HepG2 (cell line): Measurements from ENCODE around the gene SDHD. TPM values are rescaled to one million over a fixed set of nuclear protein-coding genes. Genes with fewer than 3 reads are reported as not detected.
A peak's percentile ranks its signal among the peaks of the same experiment; 100 is the strongest.

Experiments
- ATM ChIP-seq: fragments of 450-650 bp; IDR thresholded peaks from 2 replicates; pipeline ENCODE4 v1.7.1; 2017; ENCODE audit warnings: mild to moderate bottlenecking, borderline replicate concordance
- CCAR2 ChIP-seq: fragments of 200-400 bp; formaldehyde crosslinking; optimal IDR thresholded peaks from 2 replicates; pipeline ENCODE3; 2018; ENCODE audit warnings: low read depth, mild to moderate bottlenecking, low read length, moderate library complexity
- FUBP1 ChIP-seq: sonication (generic); formaldehyde crosslinking; IDR thresholded peaks from 2 replicates; pipeline ENCODE4 v1.5.1; 2020; ENCODE audit warnings: missing genetic modification reagents, mild to moderate bottlenecking, borderline replicate concordance
- GLI4 ChIP-seq: sonication (generic); formaldehyde crosslinking; IDR thresholded peaks from 2 replicates; pipeline ENCODE4 v1.5.1; 2020; ENCODE audit warnings: missing genetic modification reagents, mild to moderate bottlenecking, moderate library complexity, borderline replicate concordance
- LCORL ChIP-seq, 2 experiments: fragments of 450-650 bp in 1 of 2; sonication (generic) in 1 of 2; formaldehyde crosslinking in 1 of 2; IDR thresholded peaks; 2 replicates each; pipeline versions ENCODE4 v1.5.0 to v1.6.1; 2017 to 2020; ENCODE audit warnings: antibody characterized with exemption in 1 of 2, missing genetic modification reagents in 1 of 2
- MBD4 ChIP-seq: IDR thresholded peaks from 2 replicates; pipeline ENCODE4 v1.6.1; 2012; ENCODE audit warnings: low read length, inconsistent platforms, borderline replicate concordance
- NCOR1 ChIP-seq: fragments of 200-600 bp; sonication (generic); IDR thresholded peaks from 2 replicates; pipeline ENCODE4 v1.7.0; 2017; ENCODE audit warnings: antibody characterized with exemption, low read length, borderline replicate concordance
- NR2F6 ChIP-seq, 2 experiments: IDR thresholded peaks; 2 replicates each; pipeline ENCODE4 v1.6.1; 2016; ENCODE audit warnings: antibody characterized with exemption in 1 of 2, mild to moderate bottlenecking in 1 of 2
- RXRA ChIP-seq: sonication (generic); formaldehyde crosslinking; IDR thresholded peaks from 2 replicates; pipeline ENCODE4 v1.5.1; 2020; ENCODE audit warnings: missing genetic modification reagents
- SALL2 ChIP-seq: sonication (generic); formaldehyde crosslinking; IDR thresholded peaks from 2 replicates; pipeline ENCODE4 v1.8.1; 2023; ENCODE audit warnings: mild to moderate bottlenecking, missing genetic modification reagents, inconsistent platforms
- SMYD3 ChIP-seq: sonication (generic); formaldehyde crosslinking; IDR thresholded peaks from 2 replicates; pipeline ENCODE4 v1.8.1; 2023; ENCODE audit warnings: mild to moderate bottlenecking, missing genetic modification reagents
- SSRP1 ChIP-seq: IDR thresholded peaks from 2 replicates; pipeline ENCODE4 v1.6.1; 2016; ENCODE audit warnings: control low read depth
- TBX3 ChIP-seq: fragments of 450-650 bp; IDR thresholded peaks from 2 replicates; pipeline ENCODE4 v1.6.1; 2017; ENCODE audit warnings: antibody characterized with exemption, mild to moderate bottlenecking, inconsistent platforms, borderline replicate concordance
- ZBED4 ChIP-seq: sonication (generic); formaldehyde crosslinking; IDR thresholded peaks from 2 replicates; pipeline ENCODE4 v1.4.0; 2020; ENCODE audit warnings: missing genetic modification reagents, borderline replicate concordance
- ZNF136 ChIP-seq: sonication (generic); formaldehyde crosslinking; IDR thresholded peaks from 2 replicates; pipeline ENCODE4 v1.8.1; 2022; ENCODE audit warnings: low read depth, mild to moderate bottlenecking, moderate library complexity, missing genetic modification reagents
- ZNF234 ChIP-seq: sonication (generic); formaldehyde crosslinking; conservative IDR thresholded peaks from 2 replicates; pipeline ENCODE4 v1.5.1; 2020; ENCODE audit warnings: mild to moderate bottlenecking, missing genetic modification reagents
- ZNF383 ChIP-seq: sonication (generic); formaldehyde crosslinking; IDR thresholded peaks from 2 replicates; pipeline ENCODE4 v1.4.0; 2020; ENCODE audit warnings: missing genetic modification reagents, mild to moderate bottlenecking, borderline replicate concordance
- ZNF512B ChIP-seq: sonication (generic); formaldehyde crosslinking; IDR thresholded peaks from 2 replicates; pipeline ENCODE4 v1.5.1; 2020; ENCODE audit warnings: missing genetic modification reagents, mild to moderate bottlenecking, borderline replicate concordance
- ZNF549 ChIP-seq: sonication (generic); formaldehyde crosslinking; IDR thresholded peaks from 2 replicates; pipeline ENCODE4 v1.5.0; 2020; ENCODE audit warnings: missing genetic modification reagents
- ZNF746 ChIP-seq: sonication (generic); formaldehyde crosslinking; IDR thresholded peaks from 2 replicates; pipeline ENCODE4 v1.8.0; 2022; ENCODE audit warnings: mild to moderate bottlenecking, missing genetic modification reagents
- polyA plus RNA-seq, 8 experiments: library from polyadenylated mRNA; depleted of rRNA in 3 of 8; stranded (reverse) in 7 of 8; unstranded in 1 of 8; fragments of >200 nt; fragmentation: Illumina TruSeq in 4 of 8; extraction: Trizol in 4 of 8; gene quantifications; 2 replicates each; pipeline versions ENCODE4 v1.2.1 to v1.2.3, GENCODE V29; 2011 to 2016; ENCODE audit warnings: low read depth in 4 of 8, missing spikeins in 1 of 8, mixed read lengths in 1 of 8; ENCODE audit not compliant: insufficient read depth in 1 of 8
- total RNA-seq, 5 experiments: library from RNA; depleted of rRNA; stranded (reverse); fragments of >200 nt; fragmentation: Illumina TruSeq; extraction: Trizol; gene quantifications; 2 replicates each; pipeline ENCODE4 v1.2.3, GENCODE V29; 2016; ENCODE audit warnings: low read depth in 1 of 5

SDHD gene
- total and polyA plus RNA-seq, 2 of the 13 experiments (the other 11 are each of a cell fraction or from before 2014, with no cell fraction given), result 117 to 123 TPM

GRCh38 chr11:112086422-112087191 lies at the start of gene SDHD, which contains the start of gene TIMM8B (continued):
- TF ChIP-seq RXRA (CRISPR knock-in tag), result peak; percentile 43
- no peak for TF ChIP-seq CCAR2
- TF ChIP-seq FUBP1, result peak; percentile 88; the same call in 1 of the 2 replicates
- no peak for TF ChIP-seq NCOR1
- no peak for TF ChIP-seq ZNF234
- no peak for TF ChIP-seq ATM
- no peak for TF ChIP-seq ZNF549 (CRISPR knock-in tag)
- TF ChIP-seq SSRP1 (CRISPR knock-in tag), result peak; percentile 36; the same call in 1 of the 2 replicates
- no peak for TF ChIP-seq ZNF383
- no peak for TF ChIP-seq ZBED4 (CRISPR knock-in tag)
- peak; percentile 72 for TF ChIP-seq NR2F6 (IDR thresholded peaks at IDR 0.05)
- peak; percentile 86 for TF ChIP-seq NR2F6 (CRISPR knock-in tag; IDR thresholded peaks at IDR 0.05)
- no peak for TF ChIP-seq LCORL (IDR thresholded peaks at IDR 0.05)
- TF ChIP-seq LCORL (CRISPR knock-in tag; IDR thresholded peaks at IDR 0.05), result 0 out of 2 replicates have a peak, but pooled peaks have one; percentile 44
- no peak for TF ChIP-seq GLI4 (CRISPR knock-in tag)
- no peak; the same call in 1 of the 2 replicates for TF ChIP-seq SMYD3 (CRISPR knock-in tag)
- peak; percentile 45; the same call in 1 of the 2 replicates for TF ChIP-seq TBX3
- no peak for TF ChIP-seq ZNF746 (CRISPR knock-in tag)
- TF ChIP-seq ZNF136 (CRISPR knock-in tag), result peak; percentile 66; the same call in 1 of the 2 replicates
- no peak; the same call in 1 of the 2 replicates for TF ChIP-seq ZNF512B (CRISPR knock-in tag)
- no peak for TF ChIP-seq MBD4
- peak; percentile 52; the same call in 1 of the 2 replicates for TF ChIP-seq SALL2 (CRISPR knock-in tag)
